Inflammatory macrophage treated with lipopolysaccharide for 4 hours (primary cell): ENCODE results near the gene GSTO2.
A peak's percentile ranks its signal among the peaks of the same experiment; 100 is the strongest.

ENCODE experiments used
- DNase-seq: peaks from one replicate; pipeline ENCODE4 v3.0.0-alpha.2; 2020

The GSTO2 gene

GRCh38 chr10:104254493-104255310, 14.3 kb upstream of the GSTO2 start, which contains the start of gene GSTO1:
Gene GSTO1 (plus strand): TSS chr10:104254892. CDS start chr10:104254929, 37 bp downstream.
- peak; percentile 89 for DNase-seq

GRCh38 chr10:104255311-104255981, 13.5 kb upstream of the GSTO2 start:
- DNase-seq: peak; percentile 96

- no peak for DNase-seq
These were observed 12.5 kb upstream of the GSTO2 start for GRCh38 chr10:104256335-104256961.

GRCh38 chr10:104257235-104257634, 11.7 kb upstream of the GSTO2 start:
- DNase-seq: no peak

- no peak for DNase-seq
These were observed 10.8 kb upstream of the GSTO2 start for GRCh38 chr10:104258209-104258608.

- DNase-seq: no peak
These were observed 9.5 kb upstream of the GSTO2 start for GRCh38 chr10:104259456-104259855.

- no peak for DNase-seq
These were observed 8.8 kb upstream of the GSTO2 start for GRCh38 chr10:104259999-104260774.

GRCh38 chr10:104260775-104261115, 8.2 kb upstream of the GSTO2 start:
- peak; percentile 83 for DNase-seq

- no peak for DNase-seq
These were observed 6.9 kb upstream of the GSTO2 start for GRCh38 chr10:104262055-104262454.

GRCh38 chr10:104264783-104265182, 4.2 kb upstream of the GSTO2 start:
- no peak for DNase-seq

- DNase-seq: no peak
These were observed 1.1 kb upstream of the GSTO2 start for GRCh38 chr10:104267721-104268404.

GRCh38 chr10:104268405-104268712, 625 bp upstream of the GSTO2 start:
- no peak for DNase-seq

- no peak for DNase-seq
These were observed 4.3 kb downstream of the GSTO2 start for GRCh38 chr10:104273286-104273685.

- DNase-seq: no peak
These were observed 5.1 kb downstream of the GSTO2 start for GRCh38 chr10:104273899-104274575.

- DNase-seq: no peak
These were observed 6.1 kb downstream of the GSTO2 start for GRCh38 chr10:104274762-104275721.

- DNase-seq: no peak
These were observed 7.2 kb downstream of the GSTO2 start for GRCh38 chr10:104276192-104276591.

GRCh38 chr10:104277785-104278184, 8.8 kb downstream of the GSTO2 start:
- no peak for DNase-seq

GRCh38 chr10:104279550-104280259, 10.7 kb downstream of the GSTO2 start:
- DNase-seq: no peak

- DNase-seq: no peak
These were observed 12.7 kb downstream of the GSTO2 start for GRCh38 chr10:104281694-104282093.

GRCh38 chr10:104284846-104285245, 15.9 kb downstream of the GSTO2 start:
- DNase-seq: peak; percentile 65
